Activated CD8-positive, alpha-beta memory T cell treated with anti-CD3 and anti-CD28 coated beads, Interleukin-2, amount 10 ng/mL, durations not matched to agents 7 days and 5 days (primary cell): ENCODE measurements around the gene KRTAP5-10. TPM values are rescaled to one million over a fixed set of nuclear protein-coding genes. Genes with fewer than 3 reads are reported as not detected.
A peak's percentile ranks its signal among the peaks of the same experiment; 100 is the strongest.
"Not testable (repeated sequence)": the region's sequence is repeated elsewhere in the genome, so short reads cannot be mapped to it uniquely, and the experiment has no call there.

ENCODE experiments used
- ATAC-seq: fragments of 150-1000 bp; cut with Tn5 transposase; one replicate; pipeline ENCODE4 v1.10.0; 2021; ENCODE audit warnings: moderate library complexity
- CTCF ChIA-PET: fragments of 350-600 bp; sonication (Branson Sonifier 250); formaldehyde crosslinking; loops from one replicate; lab custom pipeline; 2021; ENCODE audit warnings: antibody characterized with exemption; lab: Charles Lee
- DNase-seq: peaks from one replicate; pipeline ENCODE4 v3.0.0-alpha.2; 2020
- H3K27ac Mint-ChIP-seq: one replicate; pipeline ENCODE4 v1.8.0; 2021; ENCODE audit warnings: mild to moderate bottlenecking, mixed read lengths
- H3K27me3 Mint-ChIP-seq: one replicate; pipeline ENCODE4 v1.8.0; 2021; ENCODE audit warnings: mixed read lengths
- H3K36me3 Mint-ChIP-seq: one replicate; pipeline ENCODE4 v1.8.0; 2021; ENCODE audit warnings: mild to moderate bottlenecking, mixed read lengths
- H3K4me1 Mint-ChIP-seq: one replicate; pipeline ENCODE4 v1.8.0; 2021; ENCODE audit warnings: mixed read lengths
- H3K4me3 Mint-ChIP-seq: one replicate; pipeline ENCODE4 v1.8.0; 2021; ENCODE audit warnings: mild to moderate bottlenecking, moderate library complexity, mixed read lengths
- H3K9me3 Mint-ChIP-seq: one replicate; pipeline ENCODE4 v1.8.0; 2022; ENCODE audit warnings: low read depth, mixed read lengths
- total RNA-seq, 2 experiments: library from RNA; stranded (reverse); gene quantifications; one replicate each; pipeline ENCODE4 v1.2.3, GENCODE V29; 2021

Gene KRTAP5-10
- total RNA-seq, 2 experiments from 2014 or later = not detected

- Mint-ChIP-seq H3K36me3 (no peaks in the 10 kb centered on the region), H3K27me3 (peaks cover 9% of the 10 kb centered on the region), H3K4me1 (no peaks in the 10 kb centered on the region), H3K9me3 (no peaks in the 10 kb centered on the region), H3K4me3 (no peak overlapping the region), H3K27ac (no peak overlapping the region)
- CTCF ChIA-PET = no interaction called here
- no peak for DNase-seq
- no peak for ATAC-seq
Measured at GRCh38 chr11:71568704-71569349, 3.5 kb downstream of the KRTAP5-10 start.

GRCh38 chr11:71571101-71571850 is 5.9 kb downstream of the KRTAP5-10 start:
- H3K4me3 Mint-ChIP-seq, CTCF ChIA-PET, H3K36me3 Mint-ChIP-seq, H3K9me3 Mint-ChIP-seq, ATAC-seq, H3K27me3 Mint-ChIP-seq, H3K27ac Mint-ChIP-seq, DNase-seq, H3K4me1 Mint-ChIP-seq: not testable (repeated sequence)

- no peaks in the 10 kb centered on the region for H3K4me1 Mint-ChIP-seq
- DNase-seq (no peak), ATAC-seq (no peak)
- H3K27me3 Mint-ChIP-seq = no peaks in the 10 kb centered on the region
- H3K27ac Mint-ChIP-seq = no peak overlapping the region
- H3K36me3 Mint-ChIP-seq = no peaks in the 10 kb centered on the region
- no peak overlapping the region for H3K4me3 Mint-ChIP-seq
- CTCF ChIA-PET = no interaction called here
- no peaks in the 10 kb centered on the region for H3K9me3 Mint-ChIP-seq
Measured at GRCh38 chr11:71572811-71573210, 7.4 kb downstream of the KRTAP5-10 start.

GRCh38 chr11:71574418-71574817 is 9.1 kb downstream of the KRTAP5-10 start:
- Mint-ChIP-seq H3K4me3 (no peak overlapping the region), H3K27me3 (no peaks in the 10 kb centered on the region), H3K27ac (no peak overlapping the region), H3K36me3 (no peaks in the 10 kb centered on the region), H3K4me1 (no peaks in the 10 kb centered on the region), H3K9me3 (no peaks in the 10 kb centered on the region)
- no peak for ATAC-seq
- peak; percentile 5 for DNase-seq
- CTCF ChIA-PET = no interaction called here

- H3K36me3 Mint-ChIP-seq = no peaks in the 10 kb centered on the region
- H3K4me3 Mint-ChIP-seq = no peak overlapping the region
- H3K27me3 Mint-ChIP-seq = peaks cover 9% of the 10 kb centered on the region
- DNase-seq = no peak
- ATAC-seq = no peak
- CTCF ChIA-PET = no interaction called here
- no peak overlapping the region for H3K27ac Mint-ChIP-seq
- H3K4me1 Mint-ChIP-seq = peaks cover 7% of the 10 kb centered on the region
- H3K9me3 Mint-ChIP-seq = no peaks in the 10 kb centered on the region
Measured at GRCh38 chr11:71575723-71576424, 10.5 kb downstream of the KRTAP5-10 start.

- H3K4me3 Mint-ChIP-seq = not testable (repeated sequence)
Measured at GRCh38 chr11:71576688-71577465, 11.5 kb downstream of the KRTAP5-10 start.

GRCh38 chr11:71577469-71578004 is 12.2 kb downstream of the KRTAP5-10 start:
- no peak for ATAC-seq
- CTCF ChIA-PET = no interaction called here
- no peaks in the 10 kb centered on the region for H3K36me3 Mint-ChIP-seq

More at GRCh38 chr11:71576688-71577465, 11.5 kb downstream of the KRTAP5-10 start:
- ATAC-seq, H3K36me3 Mint-ChIP-seq, CTCF ChIA-PET, H3K4me1 Mint-ChIP-seq, DNase-seq, H3K9me3 Mint-ChIP-seq, H3K27ac Mint-ChIP-seq: not testable (repeated sequence)
- peaks cover 11% of the 10 kb centered on the region for H3K27me3 Mint-ChIP-seq

GRCh38 chr11:71579513-71579912 is 14.2 kb downstream of the KRTAP5-10 start:
- H3K27me3 Mint-ChIP-seq = peaks cover 15% of the 10 kb centered on the region
- H3K9me3 Mint-ChIP-seq, H3K4me1 Mint-ChIP-seq, DNase-seq, H3K4me3 Mint-ChIP-seq, H3K27ac Mint-ChIP-seq, H3K36me3 Mint-ChIP-seq, ATAC-seq, CTCF ChIA-PET: not testable (repeated sequence)

More at GRCh38 chr11:71577469-71578004, 12.2 kb downstream of the KRTAP5-10 start:
- Mint-ChIP-seq H3K4me3 (no peak overlapping the region), H3K27ac (no peak overlapping the region), H3K27me3 (peaks cover 11% of the 10 kb centered on the region), H3K4me1 (peaks cover 7% of the 10 kb centered on the region), H3K9me3 (no peaks in the 10 kb centered on the region)
- no peak for DNase-seq

GRCh38 chr11:71580057-71581003 is 15.0 kb downstream of the KRTAP5-10 start:
- H3K36me3 Mint-ChIP-seq = no peaks in the 10 kb centered on the region
- H3K27me3 Mint-ChIP-seq = peaks cover 15% of the 10 kb centered on the region
- no peak overlapping the region for H3K27ac Mint-ChIP-seq
- no peak overlapping the region for H3K4me3 Mint-ChIP-seq
- no peaks in the 10 kb centered on the region for H3K9me3 Mint-ChIP-seq
- DNase-seq = no peak
- no peak for ATAC-seq
- H3K4me1 Mint-ChIP-seq = peaks cover 7% of the 10 kb centered on the region
- CTCF ChIA-PET = no interaction called here

GRCh38 chr11:71581826-71582225 is 16.5 kb downstream of the KRTAP5-10 start:
- no peaks in the 10 kb centered on the region for H3K9me3 Mint-ChIP-seq
- DNase-seq (no peak), ATAC-seq (no peak)
- H3K36me3 Mint-ChIP-seq = no peaks in the 10 kb centered on the region
- peaks cover 15% of the 10 kb centered on the region for H3K27me3 Mint-ChIP-seq
- H3K4me1 Mint-ChIP-seq = peaks cover 7% of the 10 kb centered on the region
- H3K27ac Mint-ChIP-seq = no peak overlapping the region
- CTCF ChIA-PET = no interaction called here
- H3K4me3 Mint-ChIP-seq = no peak overlapping the region

- H3K9me3 Mint-ChIP-seq = no peaks in the 10 kb centered on the region
- CTCF ChIA-PET = no interaction called here
- H3K27me3 Mint-ChIP-seq = peaks cover 15% of the 10 kb centered on the region
- H3K4me1 Mint-ChIP-seq = peaks cover 7% of the 10 kb centered on the region
- H3K4me3 Mint-ChIP-seq = no peak within 1 kb of the TSS
- ATAC-seq (no peak), DNase-seq (no peak)
- H3K36me3 Mint-ChIP-seq = no peaks in the 10 kb centered on the region
- no peak within 1 kb of the TSS for H3K27ac Mint-ChIP-seq
Measured at GRCh38 chr11:71582309-71582895, 17.0 kb downstream of the KRTAP5-10 start, which contains the start of gene KRTAP5-11. Gene KRTAP5-11 (minus strand): TSS chr11:71582875. CDS start chr11:71582837, 38 bp downstream.

GRCh38 chr11:71582969-71583368 is 17.6 kb downstream of the KRTAP5-10 start:
- H3K27ac Mint-ChIP-seq, H3K4me3 Mint-ChIP-seq, H3K9me3 Mint-ChIP-seq, CTCF ChIA-PET, H3K36me3 Mint-ChIP-seq, ATAC-seq, H3K4me1 Mint-ChIP-seq, DNase-seq: not testable (repeated sequence)
- peaks cover 15% of the 10 kb centered on the region for H3K27me3 Mint-ChIP-seq
